Middle frontal gyrus (tissue), 1 donor: ENCODE results near the gene CAMTA1.

Experiments
- DNase-seq: peaks from one replicate; pipeline ENCODE4 v3.0.0-alpha.2; 2015; ENCODE audit warnings: low spot score; ENCODE audit errors: extremely low spot score

The CAMTA1 gene

GRCh38 chr1:7186382-7187111, 401.3 kb downstream of the CAMTA1 start:
- DNase-seq: no peak

GRCh38 chr1:7187112-7187493, 401.8 kb downstream of the CAMTA1 start:
- DNase-seq: no peak

GRCh38 chr1:7190261-7190660, 405.0 kb downstream of the CAMTA1 start:
- no peak for DNase-seq

DNA sequence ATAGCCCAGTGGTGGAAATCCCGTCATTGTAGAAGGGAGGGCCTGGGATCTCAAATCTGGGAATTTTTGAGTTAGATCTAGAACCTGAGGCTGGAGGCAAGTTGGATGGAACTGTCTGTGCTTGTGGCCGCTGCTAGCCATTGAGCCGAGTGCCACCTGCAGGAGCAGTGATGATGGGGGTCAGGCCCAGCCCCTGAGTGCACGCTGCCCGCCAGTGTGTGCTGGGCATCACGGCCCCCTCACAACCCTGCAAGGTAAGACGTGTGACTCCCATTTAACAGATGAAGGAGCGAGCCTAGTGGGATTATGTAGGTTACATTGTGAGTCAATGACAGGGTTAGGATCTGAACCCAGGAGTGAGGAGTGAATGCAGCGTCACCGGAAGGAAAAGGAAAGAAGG, 407.2 kb downstream of the CAMTA1 start:
- DNase-seq: no peak

DNA sequence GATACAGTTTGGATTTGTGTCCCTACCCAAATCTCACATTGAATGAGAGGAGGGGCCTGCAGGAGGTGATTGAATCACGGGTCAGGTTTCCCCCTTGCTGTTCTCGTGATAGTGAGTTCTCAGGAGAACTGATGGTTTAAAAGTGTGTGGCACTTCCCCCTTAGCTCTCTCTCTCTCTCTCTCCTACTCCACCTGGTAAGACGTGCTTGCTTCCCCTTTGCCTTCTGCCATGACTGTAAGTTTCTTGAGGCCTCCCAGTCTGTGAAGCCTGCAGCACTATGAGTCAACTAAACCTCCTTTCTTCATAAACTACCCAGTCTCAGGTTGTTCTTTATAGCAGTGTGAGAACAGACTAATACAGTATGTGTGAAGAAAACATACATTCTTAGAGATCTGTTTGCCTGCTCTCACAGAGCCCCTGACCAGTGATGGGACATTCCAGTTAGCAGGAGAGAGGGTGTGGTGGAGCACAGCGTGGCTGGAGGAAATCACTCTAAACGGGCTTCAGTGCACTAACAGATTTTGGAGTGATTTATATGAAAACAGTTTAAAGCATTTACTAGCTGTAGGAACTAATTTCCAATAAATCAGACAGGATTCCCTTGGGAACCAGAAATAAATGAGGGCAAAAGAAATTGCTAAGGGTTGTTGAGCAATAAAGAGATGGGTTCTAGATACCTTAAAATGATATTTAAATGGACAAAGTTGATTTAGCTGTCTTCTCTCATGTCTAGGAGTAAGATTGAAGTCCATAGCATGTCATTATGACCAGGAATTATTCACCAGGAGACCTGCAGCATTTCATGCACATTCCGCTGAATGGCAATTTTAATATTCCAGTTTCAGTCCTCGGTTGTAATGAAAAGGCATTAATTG, 411.0 kb downstream of the CAMTA1 start:
- no peak for DNase-seq

DNA sequence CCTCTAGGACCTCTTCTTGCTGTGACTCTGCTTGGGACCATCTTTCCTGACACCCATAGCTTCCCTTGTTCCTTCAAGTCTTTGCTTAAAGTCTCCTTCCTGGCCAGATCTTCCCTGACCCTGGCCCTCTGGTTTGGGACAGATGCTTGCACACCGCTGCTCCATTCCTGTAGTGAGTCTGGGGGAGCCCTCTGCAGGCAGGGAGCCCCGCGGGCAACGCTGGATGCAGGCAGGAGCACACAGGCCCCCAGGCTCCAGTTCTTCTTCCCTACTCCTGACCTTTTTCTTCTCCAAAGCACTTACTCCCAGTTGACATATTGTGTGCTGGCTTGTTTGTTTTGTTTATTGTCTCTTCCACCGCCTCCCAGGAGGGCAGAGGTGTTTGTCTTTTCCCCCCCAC, 413.4 kb downstream of the CAMTA1 start:
- DNase-seq: no peak

DNA sequence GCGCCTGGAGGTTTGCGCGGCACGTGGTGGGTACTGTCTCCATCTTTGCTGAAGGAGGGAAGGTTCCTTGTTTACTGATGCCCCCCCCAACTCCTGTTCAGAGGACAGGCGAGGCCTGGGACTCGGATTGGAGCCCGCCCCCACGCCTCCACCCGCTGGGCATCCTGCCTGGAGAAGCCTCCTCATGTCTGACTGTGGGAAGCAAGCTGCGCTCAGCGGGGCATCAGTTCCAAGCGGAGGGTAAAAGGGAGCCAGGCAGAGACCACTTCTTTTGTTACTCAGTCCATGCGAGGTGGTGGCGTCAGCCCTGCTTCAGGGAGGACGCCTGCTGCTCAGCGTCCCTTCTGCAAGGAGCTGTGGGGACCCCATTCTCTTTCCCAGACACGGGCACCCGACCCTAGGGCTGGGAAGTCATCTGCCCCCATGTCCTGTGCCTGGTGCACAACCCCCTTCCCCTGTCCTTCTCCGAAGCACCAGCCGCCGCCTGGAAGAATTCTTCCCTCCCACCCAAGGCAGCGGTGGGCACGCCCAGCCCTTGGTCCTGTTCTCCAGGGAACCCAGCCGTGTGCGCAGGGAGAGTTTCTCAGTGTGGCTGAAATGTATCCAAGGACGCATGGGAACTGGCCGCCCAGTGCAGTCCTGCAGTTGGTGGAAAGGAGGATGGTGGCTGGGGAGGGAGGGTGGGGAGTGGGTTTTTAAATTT, 414.0 kb downstream of the CAMTA1 start:
- DNase-seq: no peak

- DNase-seq: peak; percentile 13
Measured at GRCh38 chr1:7207875-7208646, 422.8 kb downstream of the CAMTA1 start.

- no peak for DNase-seq
Measured at GRCh38 chr1:7208647-7209180, 423.5 kb downstream of the CAMTA1 start.

DNA sequence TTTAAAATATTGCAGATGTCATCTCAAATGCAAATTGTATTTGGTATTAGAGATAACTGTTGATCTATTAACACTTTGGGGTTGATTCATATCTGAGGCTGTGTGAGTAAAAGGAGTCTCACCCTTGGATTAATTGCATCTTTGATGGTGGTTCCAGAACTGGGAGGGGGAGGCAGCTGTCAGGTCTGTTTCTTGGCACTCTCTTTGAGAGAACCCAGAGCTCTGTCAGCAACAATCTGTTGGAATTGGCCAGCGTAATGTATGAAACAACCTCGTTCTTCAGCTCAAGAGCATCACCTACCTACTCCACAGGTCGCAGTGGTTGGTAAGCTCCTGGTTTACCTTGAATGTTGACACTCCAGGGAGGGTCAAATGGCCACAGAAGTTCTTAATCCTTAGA, 424.1 kb downstream of the CAMTA1 start:
- DNase-seq: no peak

DNA sequence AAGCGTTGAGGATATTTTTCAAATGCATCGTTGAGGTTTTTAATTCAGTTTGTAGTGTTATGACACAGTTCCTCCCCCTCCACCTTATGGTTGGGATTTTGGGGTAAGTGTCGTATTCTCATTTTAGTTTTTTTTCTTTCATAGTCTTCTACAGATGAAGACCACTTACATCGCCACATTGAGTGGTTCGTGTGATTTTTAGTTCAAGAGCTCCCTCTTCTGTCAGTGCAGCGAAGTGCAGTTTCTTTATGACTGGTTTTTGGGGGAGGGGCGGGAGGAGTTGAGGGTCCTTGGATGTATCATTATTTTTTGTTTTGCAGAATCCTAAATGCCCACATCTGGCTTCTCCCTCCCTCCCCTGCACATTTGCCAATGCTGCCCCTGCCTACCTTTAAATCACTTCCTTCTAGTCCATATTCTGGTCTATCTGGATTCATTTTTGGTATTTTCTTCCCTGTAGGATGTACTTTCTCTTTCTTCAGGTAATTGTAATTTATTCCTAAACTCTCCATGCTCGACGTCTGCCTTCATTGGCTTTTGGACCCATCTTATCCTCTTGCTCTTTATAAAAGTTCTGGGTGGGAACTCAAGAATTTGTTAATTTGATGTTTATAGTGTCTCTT, 433.1 kb downstream of the CAMTA1 start:
- no peak for DNase-seq

DNA sequence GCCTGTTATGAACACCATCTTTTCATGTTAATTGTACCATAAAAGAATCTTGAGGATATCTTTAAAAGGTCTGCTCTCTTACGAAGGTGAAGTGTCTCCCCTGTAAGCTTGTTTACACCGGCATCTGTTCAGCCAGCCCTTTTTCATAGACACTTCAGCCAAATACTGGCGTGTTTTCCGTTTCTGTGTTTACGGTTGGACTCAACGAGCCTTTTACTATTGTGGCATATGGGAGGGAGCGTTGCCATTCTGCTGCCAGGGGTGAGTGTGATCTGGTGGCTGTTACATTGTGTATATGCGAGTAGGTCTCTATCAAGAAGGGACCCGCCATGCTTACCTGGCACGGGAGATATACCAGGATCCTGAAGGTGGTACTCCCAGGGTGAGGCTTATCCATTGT, 433.8 kb downstream of the CAMTA1 start:
- DNase-seq: no peak

DNA sequence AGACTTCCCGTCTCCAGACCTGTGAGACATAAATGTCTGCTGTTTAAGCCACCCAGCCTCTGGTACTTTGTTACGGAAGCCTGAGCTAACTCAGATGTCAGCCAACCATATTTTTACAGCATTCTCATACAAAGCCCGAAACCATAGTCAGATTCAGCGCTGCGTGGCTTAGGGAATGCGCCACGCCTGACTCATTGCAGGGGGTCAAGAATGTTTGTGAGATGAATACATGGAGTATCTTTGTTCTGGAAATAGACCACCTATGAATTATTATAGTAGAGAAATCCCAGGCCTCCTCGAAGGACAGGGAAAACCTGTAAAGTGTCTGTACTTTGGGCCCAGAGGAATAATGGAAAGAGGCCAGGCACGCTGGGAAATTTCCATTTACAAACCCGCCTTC, 434.8 kb downstream of the CAMTA1 start:
- DNase-seq: no peak

DNA sequence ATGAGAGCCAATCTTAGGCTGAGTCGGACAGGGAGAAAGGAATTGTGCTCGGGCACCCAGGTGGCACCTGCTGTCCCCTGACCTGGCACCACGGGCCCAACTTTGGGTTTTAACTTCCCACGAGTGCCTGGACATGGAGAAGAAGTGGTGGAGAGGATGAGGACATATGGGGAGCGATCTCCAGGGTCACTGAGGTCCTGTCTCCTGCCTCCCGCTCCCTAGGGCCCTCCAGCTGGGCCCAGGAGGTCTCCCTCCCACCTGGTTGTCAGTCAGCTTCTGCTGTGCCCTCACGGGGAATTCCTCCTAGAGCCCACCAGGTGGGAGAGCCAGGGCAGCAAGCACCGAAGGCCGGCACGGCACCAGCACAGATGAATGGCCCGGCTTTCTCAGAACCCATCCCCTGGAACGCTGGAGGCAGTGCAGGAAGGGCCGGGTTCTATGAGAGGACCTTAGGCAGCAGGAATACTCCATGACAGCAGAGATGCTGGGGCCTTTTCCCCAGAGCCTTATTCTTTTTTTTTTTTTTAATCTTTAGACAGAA, 435.5 kb downstream of the CAMTA1 start:
- DNase-seq: no peak

DNA sequence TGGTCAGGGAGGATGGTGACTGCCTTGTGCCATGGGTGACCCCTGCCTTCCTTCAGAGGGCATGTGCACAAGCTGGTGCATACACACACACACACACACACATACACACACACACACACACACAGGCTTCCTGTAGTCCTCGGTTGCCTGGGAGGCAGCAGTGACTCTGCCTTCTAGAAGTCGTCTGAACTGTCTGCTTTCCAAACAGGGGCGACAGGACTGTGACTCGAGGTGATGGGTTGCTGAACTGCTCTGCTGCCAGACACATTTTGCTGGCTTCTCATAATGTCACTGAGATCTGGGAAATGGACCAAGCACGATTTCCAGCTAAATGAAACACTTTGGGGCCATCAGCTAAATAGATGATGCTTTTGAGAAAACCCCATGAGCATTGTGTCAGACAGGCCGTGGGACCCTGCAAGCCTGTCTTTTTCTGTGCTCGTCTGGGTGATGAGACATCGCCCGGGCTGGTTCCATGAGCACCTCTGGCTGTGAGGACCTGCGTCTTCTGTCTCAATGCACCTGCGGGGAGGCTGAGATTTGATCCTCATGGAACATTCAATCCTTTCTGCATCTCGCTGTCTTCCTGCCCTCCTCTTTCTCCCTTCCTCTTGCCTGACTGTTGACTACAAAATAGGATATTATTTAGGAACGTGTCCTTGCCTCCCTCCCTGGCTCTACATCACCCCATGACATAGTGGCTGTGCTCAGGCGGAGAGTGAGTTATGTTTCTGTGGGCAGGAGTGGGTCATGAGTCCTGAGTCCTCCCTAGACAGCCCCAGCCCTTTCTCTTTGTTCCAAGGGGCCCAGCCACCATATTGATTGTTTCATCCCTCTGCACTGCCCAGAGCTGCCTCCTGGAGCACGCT, 436.8 kb downstream of the CAMTA1 start:
- DNase-seq: no peak

GRCh38 chr1:7222695-7223015, 437.4 kb downstream of the CAMTA1 start:
- no peak for DNase-seq

- DNase-seq: no peak
Measured at GRCh38 chr1:7223334-7224080, 438.3 kb downstream of the CAMTA1 start.

DNA sequence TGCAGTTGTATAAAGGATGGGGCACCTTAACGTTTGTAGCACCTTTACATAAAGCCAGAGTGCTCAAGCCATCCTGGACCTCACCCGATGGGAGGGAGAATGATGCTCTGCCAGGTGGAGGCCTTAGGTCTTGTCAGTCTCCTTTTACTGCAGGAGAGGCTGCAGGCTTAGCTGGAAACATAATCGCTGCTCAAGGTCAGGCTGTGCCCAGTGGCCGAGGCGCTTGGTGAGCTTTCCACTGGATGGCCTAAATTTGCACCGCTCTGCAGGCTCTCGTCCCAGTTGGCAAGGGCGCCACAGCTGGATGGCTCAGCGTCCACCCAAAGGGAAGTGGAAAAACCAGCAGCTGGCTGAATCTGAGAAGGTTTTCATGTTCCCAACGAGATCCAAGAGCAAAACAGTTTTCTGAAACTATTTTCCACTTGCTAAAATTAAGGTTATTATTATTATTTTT, 438.9 kb downstream of the CAMTA1 start:
- no peak for DNase-seq

DNA sequence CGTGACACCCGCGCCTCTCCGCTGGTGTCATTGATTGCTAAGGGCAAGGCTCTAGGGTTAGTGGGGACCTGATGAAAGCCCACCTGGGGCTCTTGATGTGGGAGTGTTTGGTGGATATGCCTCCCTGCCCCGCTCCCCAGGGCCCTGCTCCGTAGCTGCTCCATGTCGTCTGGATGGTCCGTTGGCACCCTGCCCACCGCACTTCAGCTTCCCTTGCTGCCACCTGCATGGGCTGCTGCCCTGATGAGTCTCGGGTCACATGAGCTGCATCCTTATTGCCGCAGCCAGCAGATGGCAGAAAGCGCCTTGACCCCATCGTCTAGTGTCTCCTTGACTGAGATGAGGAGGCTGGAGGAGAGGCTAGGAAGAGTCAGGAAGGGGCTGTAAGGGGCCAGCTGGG, 439.4 kb downstream of the CAMTA1 start:
- DNase-seq: no peak
